GM19099 (cell line): ENCODE measurements around the gene NELFB.
A peak's percentile ranks its signal among the peaks of the same experiment; 100 is the strongest.

Experiments used
- POLR2A ChIP-seq: IDR thresholded peaks from 3 replicates; pipeline ENCODE4 v1.6.1; 2011; ENCODE audit warnings: low read depth; ENCODE audit not compliant: insufficient read length; ENCODE audit errors: extremely low read depth

Gene NELFB

GRCh38 chr9:137294681-137295237, 39.6 kb downstream of the NELFB start:
- TF ChIP-seq POLR2A = no peak

GRCh38 chr9:137295238-137295811, 40.2 kb downstream of the NELFB start:
- no peak for TF ChIP-seq POLR2A

- no peak for TF ChIP-seq POLR2A
These were observed 40.9 kb downstream of the NELFB start for GRCh38 chr9:137295849-137296669.

GRCh38 chr9:137296670-137297664, 41.8 kb downstream of the NELFB start:
- no peak for TF ChIP-seq POLR2A

GRCh38 chr9:137297966-137298365, 42.8 kb downstream of the NELFB start:
- TF ChIP-seq POLR2A = no peak

- TF ChIP-seq POLR2A = no peak
These were observed 43.5 kb downstream of the NELFB start for GRCh38 chr9:137298401-137299202.

- no peak for TF ChIP-seq POLR2A
These were observed 44.1 kb downstream of the NELFB start for GRCh38 chr9:137299203-137299565.

GRCh38 chr9:137299938-137300337, 44.8 kb downstream of the NELFB start:
- no peak for TF ChIP-seq POLR2A

GRCh38 chr9:137300567-137301080, 45.5 kb downstream of the NELFB start:
- TF ChIP-seq POLR2A = no peak

- no peak for TF ChIP-seq POLR2A
These were observed 46.2 kb downstream of the NELFB start for GRCh38 chr9:137301081-137301947.

- peak; percentile 85 for TF ChIP-seq POLR2A
These were observed 47.0 kb downstream of the NELFB start, which contains the start of gene NRARP for GRCh38 chr9:137302118-137302448. TSS of gene NRARP (minus strand) at chr9:137302271. CDS start at chr9:137301928, 343 bp downstream.

- TF ChIP-seq POLR2A = no peak
These were observed 47.5 kb downstream of the NELFB start for GRCh38 chr9:137302449-137303150.
